ENCODE results near the gene PHF12.

Gene PHF12

DNA sequence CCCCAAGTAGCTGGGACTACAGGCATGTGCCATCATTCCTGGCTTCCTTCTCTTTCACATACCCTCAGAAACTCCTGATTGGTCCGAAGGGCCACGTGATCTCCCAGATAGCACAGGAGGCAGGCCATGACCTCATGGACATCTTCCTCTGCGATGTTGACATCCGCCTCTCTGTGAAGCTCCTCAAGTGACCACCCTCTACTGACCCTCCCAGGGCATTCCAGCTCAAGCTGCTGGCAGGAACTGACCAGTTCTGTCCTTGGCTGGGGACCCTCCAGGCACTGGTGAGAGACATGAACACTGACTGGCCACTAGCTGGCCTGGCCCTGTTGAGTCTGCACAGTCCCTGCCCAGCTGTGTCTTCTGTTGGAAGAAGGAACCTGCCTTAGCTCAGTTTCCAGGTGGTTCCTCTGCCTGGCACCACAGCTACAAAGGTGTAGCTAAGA, 90.9 kb downstream of the PHF12 start:
- no peak for DNase-seq (ENCODE audit: low read depth in 3 of 3)

DNA sequence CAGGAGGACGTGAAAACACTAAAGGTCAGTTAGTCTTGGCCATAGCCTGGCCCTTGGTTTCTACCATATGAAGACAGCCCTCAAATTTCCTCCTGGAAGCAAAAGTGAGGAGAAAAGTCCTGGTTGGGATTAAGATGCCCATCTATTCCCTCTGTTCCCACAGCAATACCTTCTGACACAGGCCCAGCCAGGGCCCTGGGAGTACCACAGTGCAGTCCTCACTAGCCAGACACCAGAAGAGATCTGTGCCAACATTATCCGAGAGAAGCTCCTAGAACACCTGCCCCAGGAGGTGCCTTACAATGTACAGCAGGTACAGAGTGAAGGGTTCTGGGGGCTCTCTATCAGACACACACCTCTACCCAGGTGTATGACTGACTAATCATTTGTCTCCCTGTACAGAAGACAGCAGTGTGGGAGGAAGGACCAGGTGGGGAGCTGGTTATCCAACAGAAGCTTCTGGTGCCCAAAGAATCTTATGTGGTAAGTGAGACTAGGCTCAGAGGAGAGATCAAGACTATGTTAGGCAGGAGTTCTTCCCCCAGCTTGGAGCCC, 92.4 kb downstream of the PHF12 start:
- no peak for DNase-seq (ENCODE audit: low read depth in 3 of 3)

DNA sequence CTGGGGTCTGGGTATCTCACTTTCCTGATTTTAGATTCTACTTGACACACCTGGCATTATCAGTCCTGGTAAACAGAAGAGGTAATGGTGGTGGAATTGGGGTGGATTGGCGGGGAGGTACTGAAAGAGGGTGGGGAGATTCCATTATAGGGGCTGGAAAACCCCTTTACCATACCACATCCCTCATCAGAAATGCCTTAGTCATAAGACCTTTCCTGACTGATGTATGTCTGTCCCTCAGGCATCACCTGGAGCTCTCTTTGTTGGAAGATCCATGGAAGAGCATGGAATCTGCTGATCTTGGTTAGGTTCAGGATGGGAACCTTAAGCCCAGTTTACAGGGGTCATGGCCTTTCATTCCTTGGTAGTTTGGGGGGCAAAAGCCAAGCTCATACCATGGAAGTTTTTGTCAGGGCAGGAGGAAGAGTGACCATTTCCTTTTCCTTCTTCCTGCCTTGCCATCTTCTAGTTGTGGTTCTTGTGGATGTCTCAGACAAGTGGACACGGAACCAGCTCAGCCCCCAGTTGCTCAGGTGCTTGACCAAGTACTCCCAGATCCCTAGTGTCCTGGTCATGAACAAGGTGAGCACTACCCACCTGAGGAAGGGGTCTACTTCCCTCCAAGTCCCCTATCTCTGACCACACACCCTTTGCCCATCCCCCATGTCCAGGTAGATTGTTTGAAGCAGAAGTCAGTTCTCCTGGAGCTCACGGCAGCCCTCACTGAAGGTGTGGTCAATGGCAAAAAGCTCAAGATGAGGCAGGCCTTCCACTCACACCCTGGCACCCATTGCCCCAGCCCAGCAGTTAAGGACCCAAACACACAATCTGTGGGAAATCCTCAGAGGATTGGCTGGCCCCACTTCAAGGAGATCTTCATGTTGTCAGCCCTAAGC, 93.2 kb downstream of the PHF12 start:
- DNase-seq (ENCODE audit: low read depth in 3 of 3), result no peak

DNA sequence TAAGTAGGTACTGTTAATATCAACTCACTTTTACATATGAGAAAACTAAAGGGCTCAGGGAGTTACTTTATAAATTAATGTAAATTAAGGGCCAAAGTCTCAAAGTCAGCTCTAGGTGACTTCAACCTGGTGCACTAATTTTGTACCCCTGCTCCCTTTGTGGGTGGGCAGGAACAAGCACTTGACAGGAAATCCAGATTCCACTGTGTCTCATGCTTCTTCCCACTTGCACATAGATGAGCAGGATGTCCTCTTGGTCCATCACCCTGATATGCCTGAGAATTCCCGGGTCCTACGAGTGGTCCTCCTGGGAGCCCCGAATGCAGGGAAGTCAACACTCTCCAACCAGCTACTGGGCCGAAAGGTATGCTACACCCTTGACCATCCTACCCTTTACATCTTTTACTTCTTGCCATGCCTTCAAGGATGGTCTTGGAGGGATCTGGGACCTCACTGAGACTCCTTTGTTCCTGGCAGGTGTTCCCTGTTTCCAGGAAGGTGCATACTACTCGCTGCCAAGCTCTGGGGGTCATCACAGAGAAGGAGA, 95.2 kb downstream of the PHF12 start:
- no peak for DNase-seq (ENCODE audit: low read depth in 3 of 3)

DNA sequence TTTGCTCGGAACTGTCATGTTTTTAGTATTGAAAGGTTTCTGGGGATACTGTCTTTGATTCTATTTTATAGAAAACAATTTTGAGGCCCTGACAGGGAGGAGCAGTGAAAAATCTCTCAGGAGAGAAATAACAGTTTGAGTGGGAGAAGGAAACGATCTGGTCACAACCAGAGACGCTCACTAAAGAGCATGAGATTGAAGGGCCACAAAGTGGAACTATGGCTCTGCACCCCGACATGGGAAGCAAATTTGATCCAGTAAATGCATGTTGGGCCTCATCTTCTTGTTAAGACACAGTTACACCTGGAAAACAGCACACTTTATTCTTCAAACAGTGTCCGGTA, 96.0 kb downstream of the PHF12 start:
- DNase-seq (ENCODE audit: low read depth in 3 of 3), result no peak

Measured in stimulated activated CD4-positive, alpha-beta T cell treated with anti-CD3 and anti-CD28 coated beads, TNF-alpha, amount 100 ng/mL, for 48 hours (primary cell).